HepG2 (cell line): Measurements from ENCODE around the gene FHIP1B. TPM values are rescaled to one million over a fixed set of nuclear protein-coding genes. Genes with fewer than 3 reads are reported as not detected.

ENCODE experiments used
- ATAC-seq: fragments of 200-7000 bp; cut with Tn5 transposase; 3 replicates; pipeline ENCODE4 v1.9.1; 2020; ENCODE audit warnings: mild to moderate bottlenecking, moderate library complexity
- BruUV-seq: library from RNA; stranded (reverse); fragments of 400-500 nt; replicated peaks from 2 replicates; lab custom pipeline; 2021; lab: Mats Ljungman, UMichigan
- CTCF ChIA-PET: fragments of 300-600 bp; formaldehyde crosslinking; extraction: SDS; loops from one replicate; lab custom pipeline; 2021; ENCODE audit warnings: low total read pairs, inconsistent platforms, low intra/inter-chr PET ratio; lab: Yijun Ruan, JAX
- POLR2A ChIA-PET: fragments of 350-600 bp; sonication (Branson Sonifier 250); formaldehyde crosslinking; loops from one replicate; lab custom pipeline; 2020; ENCODE audit warnings: antibody characterized with exemption, inconsistent platforms; lab: Yijun Ruan, JAX
- DNase-seq: peaks from one replicate; pipeline ENCODE4 v3.0.0-alpha.2; 2015; ENCODE audit warnings: low spot score
- FAIRE-seq: peaks from 3 replicates; lab custom pipeline; 2011; peaks lifted over from hg19 to GRCh38; lab: Jason Lieb, UNC
- H2AFZ ChIP-seq: one replicate; pipeline ENCODE4 v1.6.1; 2011; ENCODE audit warnings: low read length, inconsistent platforms
- H3K27ac ChIP-seq: fragments of 300-600 bp; 3 replicates; pipeline ENCODE4 v1.8.0; 2011; ENCODE audit warnings: mixed run types, mild to moderate bottlenecking, mixed read lengths, low read length, inconsistent platforms; ENCODE audit not compliant: insufficient read depth; ENCODE audit errors: extremely low read length
- H3K27me3 ChIP-seq, 2 experiments: fragments of 200-600 bp in 1 of 2; 2 replicates in 1 of 2; 3 replicates in 1 of 2; pipeline versions ENCODE4 v1.6.0 to v1.8.0; 2011; ENCODE audit warnings: low read length in 2 of 2, mild to moderate bottlenecking in 2 of 2, moderate library complexity in 2 of 2, inconsistent platforms in 1 of 2; ENCODE audit not compliant: insufficient read depth in 2 of 2, control insufficient read depth in 1 of 2
- H3K36me3 ChIP-seq, 2 experiments: fragments of 200-600 bp in 1 of 2; replicated peaks in 1 of 2; 2 replicates in 1 of 2; 3 replicates in 1 of 2; pipeline versions ENCODE4 v1.5.1 to v1.8.0; 2011; ENCODE audit warnings: low read length in 2 of 2, inconsistent platforms in 1 of 2; ENCODE audit not compliant: insufficient read depth in 2 of 2, control insufficient read depth in 1 of 2
- H3K4me1 ChIP-seq: 2 replicates; pipeline ENCODE4 v1.5.1; 2012; ENCODE audit warnings: low read length, inconsistent platforms; ENCODE audit not compliant: insufficient read depth
- H3K4me2 ChIP-seq: 2 replicates; pipeline ENCODE4 v1.6.0; 2011; ENCODE audit warnings: low read depth, low read length, inconsistent platforms
- H3K4me3 ChIP-seq, 3 experiments: fragments of 200-600 bp in 1 of 3; sonication (generic), shearing (Covaris generic) in 1 of 3; replicated peaks in 1 of 3; 2 replicates each; pipeline ENCODE4 v1.5.1; 2011 to 2016; ENCODE audit warnings: low read length in 3 of 3, inconsistent platforms in 2 of 3, low read depth in 2 of 3, mild to moderate bottlenecking in 2 of 3, control low read depth in 1 of 3, mixed read lengths in 1 of 3; ENCODE audit not compliant: insufficient read depth in 1 of 3
- H3K79me2 ChIP-seq: one replicate; pipeline ENCODE4 v1.6.1; 2011; ENCODE audit warnings: low read length, inconsistent platforms; ENCODE audit not compliant: insufficient read depth
- H3K9ac ChIP-seq: 2 replicates; pipeline ENCODE4 v1.6.0; 2011; ENCODE audit warnings: mild to moderate bottlenecking, low read depth, low read length, inconsistent platforms; ENCODE audit not compliant: insufficient read depth
- H3K9me3 ChIP-seq: 2 replicates; pipeline ENCODE4 v1.5.1; 2012; ENCODE audit warnings: mild to moderate bottlenecking, low read length
- H4K20me1 ChIP-seq: 2 replicates; pipeline ENCODE4 v1.6.0; 2011; ENCODE audit warnings: inconsistent platforms, mild to moderate bottlenecking, low read length, moderate library complexity; ENCODE audit not compliant: insufficient read depth
- ARID2 ChIP-seq: sonication (generic); formaldehyde crosslinking; IDR thresholded peaks from 2 replicates; pipeline ENCODE4 v1.8.1; 2022; ENCODE audit warnings: mild to moderate bottlenecking, missing genetic modification reagents, borderline replicate concordance
- CCDC6 ChIP-seq: sonication (generic); formaldehyde crosslinking; IDR thresholded peaks from 2 replicates; pipeline ENCODE4 v1.8.1; 2022; ENCODE audit warnings: mild to moderate bottlenecking, missing genetic modification reagents, moderate library complexity
- CENPT ChIP-seq: sonication (generic); formaldehyde crosslinking; IDR thresholded peaks from 2 replicates; pipeline ENCODE4 v1.8.0; 2022; ENCODE audit warnings: low read depth, mild to moderate bottlenecking, moderate library complexity, missing genetic modification reagents
- CREBL2 ChIP-seq: sonication (generic); formaldehyde crosslinking; IDR thresholded peaks from 2 replicates; pipeline ENCODE4 v1.8.1; 2023; ENCODE audit warnings: missing genetic modification reagents, mild to moderate bottlenecking, borderline replicate concordance
- EEA1 ChIP-seq: sonication (generic); formaldehyde crosslinking; IDR thresholded peaks from 2 replicates; pipeline ENCODE4 v1.5.1; 2020; ENCODE audit warnings: mild to moderate bottlenecking, missing genetic modification reagents, borderline replicate concordance
- MLXIP ChIP-seq: sonication (generic); formaldehyde crosslinking; IDR thresholded peaks from 2 replicates; pipeline ENCODE4 v1.9.0; 2021; ENCODE audit warnings: missing genetic modification reagents, borderline replicate concordance
- NAIF1 ChIP-seq: sonication (generic); formaldehyde crosslinking; IDR thresholded peaks from 2 replicates; pipeline ENCODE4 v1.5.0; 2020; ENCODE audit warnings: mild to moderate bottlenecking, missing genetic modification reagents, borderline replicate concordance
- PHF21A ChIP-seq: sonication (generic); formaldehyde crosslinking; IDR thresholded peaks from 2 replicates; pipeline ENCODE4 v1.5.0; 2020; ENCODE audit warnings: mild to moderate bottlenecking, missing genetic modification reagents
- PITX1 ChIP-seq: sonication (generic); formaldehyde crosslinking; IDR thresholded peaks from 2 replicates; pipeline ENCODE4 v1.5.1; 2020; ENCODE audit warnings: mild to moderate bottlenecking, missing genetic modification reagents
- SUZ12 ChIP-seq: fragments of 150-350 bp; IDR thresholded peaks from 2 replicates; pipeline ENCODE4 v1.6.1; 2014; ENCODE audit warnings: low read depth, low read length
- ZNF225 ChIP-seq: sonication (generic); formaldehyde crosslinking; IDR thresholded peaks from 2 replicates; pipeline ENCODE4 v1.4.0; 2020; ENCODE audit warnings: mild to moderate bottlenecking, missing genetic modification reagents
- ZNF333 ChIP-seq: sonication (generic); formaldehyde crosslinking; IDR thresholded peaks from 2 replicates; pipeline ENCODE4 v1.4.0; 2020; ENCODE audit warnings: mild to moderate bottlenecking, missing genetic modification reagents, borderline replicate concordance
- ZNF619 ChIP-seq: sonication (generic); formaldehyde crosslinking; IDR thresholded peaks from 2 replicates; pipeline ENCODE4 v1.4.0; 2020; ENCODE audit warnings: mild to moderate bottlenecking, missing genetic modification reagents
- ZNF883 ChIP-seq: sonication (generic); formaldehyde crosslinking; IDR thresholded peaks from 2 replicates; pipeline ENCODE4 v1.5.1; 2020; ENCODE audit warnings: mild to moderate bottlenecking, missing genetic modification reagents; ENCODE audit errors: not compliant biosample characterization
- WGBS: methylation state at CpG from one replicate; pipeline ENCODE4 v1.1.6; 2017; ENCODE audit warnings: low lambda C conversion rate; 5-methylcytosine and 5-hydroxymethylcytosine counted together
- in situ Hi-C: cut with HindIII; loops from 2 replicates; pipeline ENCODE4 v1.10.0; 2017; ENCODE audit warnings: low pct_unique_long_range_greater_than_20kb; ENCODE audit not compliant: extremely low pct_ligation_motif_present
- intact Hi-C: fragments of 100-400 bp; cut with micrococcal nuclease; formaldehyde crosslinking; loops from one replicate; pipeline ENCODE4 v1.10.0; 2022; ENCODE audit not compliant: unreplicated experiment
- polyA plus RNA-seq, 8 experiments: library from polyadenylated mRNA; depleted of rRNA in 3 of 8; stranded (reverse) in 7 of 8; unstranded in 1 of 8; fragments of >200 nt; fragmentation: Illumina TruSeq in 4 of 8; extraction: Trizol in 4 of 8; gene quantifications; 2 replicates each; pipeline versions ENCODE4 v1.2.1 to v1.2.3, GENCODE V29; 2011 to 2016; ENCODE audit warnings: low read depth in 4 of 8, missing spikeins in 1 of 8, mixed read lengths in 1 of 8; ENCODE audit not compliant: insufficient read depth in 1 of 8
- total RNA-seq, 5 experiments: library from RNA; depleted of rRNA; stranded (reverse); fragments of >200 nt; fragmentation: Illumina TruSeq; extraction: Trizol; gene quantifications; 2 replicates each; pipeline ENCODE4 v1.2.3, GENCODE V29; 2016; ENCODE audit warnings: low read depth in 1 of 5

Gene FHIP1B
- total and polyA plus RNA-seq, 2 of the 13 experiments (the other 11 are each of a cell fraction or from before 2014, with no cell fraction given) = 14.1 to 18.6 TPM

DNA sequence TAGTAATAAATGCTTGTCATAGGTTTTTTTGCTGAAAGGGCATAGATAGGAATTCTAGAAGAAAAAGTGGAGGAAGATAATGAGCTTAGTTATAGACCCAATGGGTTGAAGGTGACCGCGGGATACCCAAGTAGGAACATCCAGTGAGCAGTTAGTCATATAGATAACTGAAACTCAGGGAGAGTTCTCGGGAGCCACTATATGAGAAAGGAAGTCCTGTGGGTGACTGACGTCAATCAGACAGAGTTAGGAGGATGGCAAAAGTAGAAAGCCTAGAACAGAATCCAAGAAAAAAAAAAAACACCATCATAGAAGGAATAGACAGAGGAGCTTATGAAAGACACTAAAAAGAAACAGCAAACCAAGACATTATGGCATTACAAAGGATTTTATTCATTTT is 2.8 kb upstream of the FHIP1B start (continued):
- TF ChIP-seq PITX1 (CRISPR knock-in tag) (no peak), ZNF225 (CRISPR knock-in tag) (no peak), PHF21A (no peak), ZNF333 (CRISPR knock-in tag) (no peak), ZNF883 (CRISPR knock-in tag) (no peak), MLXIP (CRISPR knock-in tag) (no peak), CENPT (CRISPR knock-in tag) (no peak)

DNA sequence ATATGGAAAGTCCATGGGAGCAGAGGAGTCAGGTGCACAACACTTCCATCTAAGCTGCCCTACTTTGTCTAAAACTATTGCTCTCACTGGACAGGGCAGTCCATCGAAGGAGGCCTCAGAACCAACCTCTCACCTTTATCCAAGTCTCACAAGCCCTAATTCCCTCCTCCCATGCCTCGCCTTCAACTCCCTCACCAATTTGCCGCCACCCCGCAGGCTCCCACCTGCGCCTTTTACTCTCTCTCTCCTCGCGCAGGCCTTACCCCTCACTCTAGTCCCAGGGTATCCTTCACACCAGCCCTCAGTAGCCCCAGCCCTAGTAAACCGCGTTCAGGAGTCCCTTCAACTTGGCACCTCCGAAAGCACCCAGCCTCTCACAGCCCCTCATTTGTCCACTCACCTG is 451 bp downstream of the FHIP1B start:
- intact Hi-C loops = loop anchor here (10.0 kb wide), 1 partner anchor 251 kb away; the partner anchor contains the start of genes ARFIP2 and TIMM10B

More for the DNA sequence above, 451 bp downstream of the FHIP1B start:
- peaks cover 0 to 4% of the 10 kb centered on the region in 2 experiments; a peak in 1 of 5 replicates for H3K27me3 ChIP-seq
- no TSS peak for BruUV-seq
- peak overlapping the region; percentile 51 for H3K27ac ChIP-seq
- H3K4me3 ChIP-seq = peak overlapping the region; percentile 68 to 91 (median 70)
- DNase-seq = no peak
- H3K4me2 ChIP-seq = peak overlapping the region; percentile 93
- no peak for TF ChIP-seq CREBL2 (CRISPR knock-in tag)
- no peak for TF ChIP-seq EEA1 (CRISPR knock-in tag)
- TF ChIP-seq CCDC6 (CRISPR knock-in tag) = 0 out of 2 replicates have a peak, but pooled peaks have one; percentile 47
- TF ChIP-seq ARID2 (CRISPR knock-in tag) = 0 out of 2 replicates have a peak, but pooled peaks have one; percentile 45
- no peak for TF ChIP-seq SUZ12
- 0 out of 2 replicates have a peak, but pooled peaks have one; percentile 56 for TF ChIP-seq NAIF1
- 0 out of 2 replicates have a peak, but pooled peaks have one; percentile 16 for TF ChIP-seq ZNF619 (CRISPR knock-in tag)
- peaks cover 39% of the 10 kb centered on the region for H3K79me2 ChIP-seq
- WGBS = 2% methylated on average over 10 of the region's 10 CpGs
- in situ Hi-C loops = no loop called here
- H3K9me3 ChIP-seq = no peaks in the 10 kb centered on the region
- peak overlapping the region; percentile 51 for H2AFZ ChIP-seq
- H3K9ac ChIP-seq = peak overlapping the region; percentile 81
- H4K20me1 ChIP-seq = no peaks in the 10 kb centered on the region
- peaks cover 33% of the 10 kb centered on the region for H3K4me1 ChIP-seq
- POLR2A ChIA-PET = interaction anchor here (1.2 to 1.5 kb wide), 2 partner anchors 13 to 449 kb away, joined by 3 to 4 read pairs; partner anchors contain the start of gene MRPL17
- FAIRE-seq = no peak
- ATAC-seq = peak; percentile 14
- CTCF ChIA-PET = no interaction called here
- no peaks in the 10 kb centered on the region for H3K36me3 ChIP-seq
